Thymus (tissue), 14 donors: ENCODE results near the gene CT45A2. TPM values are rescaled to one million over a fixed set of nuclear protein-coding genes. Genes with fewer than 3 reads are reported as not detected.
"Not testable (repeated sequence)": the region's sequence is repeated elsewhere in the genome, so short reads cannot be mapped to it uniquely, and the experiment has no call there.

Experiments used
- DNase-seq, 9 donors: peaks; one replicate each; pipeline ENCODE4 v3.0.0-alpha.2; 2013; ENCODE audit warnings: low spot score in 9 of 9, low read depth in 6 of 9, missing footprints in 1 of 9
- H3K27ac ChIP-seq, 2 donors: one replicate each; pipeline ENCODE4 v1.5.1; 2013; ENCODE audit warnings: control low read depth in 1 of 2, low read depth in 1 of 2, low read length in 1 of 2, mild to moderate bottlenecking in 1 of 2, moderate library complexity in 1 of 2
- H3K27me3 ChIP-seq, 2 donors: one replicate each; pipeline ENCODE4 v1.5.1; 2013; ENCODE audit warnings: low read length in 1 of 2; ENCODE audit not compliant: control insufficient read depth in 2 of 2, insufficient read depth in 1 of 2
- H3K36me3 ChIP-seq, 2 donors: one replicate each; pipeline ENCODE4 v1.5.1; 2013; ENCODE audit warnings: low read length in 1 of 2, mild to moderate bottlenecking in 1 of 2, moderate library complexity in 1 of 2; ENCODE audit not compliant: control insufficient read depth in 2 of 2, insufficient read depth in 2 of 2
- H3K4me1 ChIP-seq, 2 donors: one replicate each; pipeline ENCODE4 v1.5.1; 2013; ENCODE audit warnings: low read length in 2 of 2; ENCODE audit not compliant: control insufficient read depth in 2 of 2, insufficient read depth in 2 of 2
- H3K4me3 ChIP-seq, 2 donors: one replicate each; pipeline ENCODE4 v1.5.1; 2013; ENCODE audit warnings: low read length in 2 of 2, control low read depth in 1 of 2, mild to moderate bottlenecking in 1 of 2
- H3K9me3 ChIP-seq, 2 donors: one replicate each; pipeline ENCODE4 v1.5.1; 2013; ENCODE audit warnings: low read length in 1 of 2, mild to moderate bottlenecking in 1 of 2; ENCODE audit not compliant: control insufficient read depth in 2 of 2, insufficient read depth in 1 of 2
- WGBS: extraction: QIAGEN DNeasy Blood & Tissue Kit; methylation state at CpG from one replicate; pipeline ENCODE4 v1.1.7; 2013; 5-methylcytosine and 5-hydroxymethylcytosine counted together
- long read RNA-seq, 10 donors: transcript quantifications; one replicate each; lab custom pipeline, GENCODE V29; 2026
- polyA plus RNA-seq: library from polyadenylated mRNA; stranded (reverse); fragments of 200-250 nt; gene quantifications from one replicate; pipeline ENCODE4 v1.2.3, GENCODE V29; 2013
- total RNA-seq: library from RNA; stranded (reverse); fragments of 120-200 nt; gene quantifications from one replicate; pipeline ENCODE4 v1.2.4, GENCODE V29; 2013
- donor health status: healthy.

CT45A2 gene
- total RNA-seq = not detected
- polyA plus RNA-seq = not detected
- long read RNA-seq, donor 1 = 0 reads
- long read RNA-seq, donor 2 = 0 reads
- long read RNA-seq, donor 3 = 0 reads
- long read RNA-seq, donor 4 = 0 reads
- long read RNA-seq, donor 5 = 0 reads
- long read RNA-seq, donor 6 = 0 reads
- long read RNA-seq, donor 7 = 0 reads
- long read RNA-seq, donor 8 = 0 reads
- long read RNA-seq, donor 9 = 0 reads
- long read RNA-seq, donor 10 = 0 reads

GRCh38 chrX:135819912-135820311 lies at the start of gene CT45A2:
Gene CT45A2 (minus strand): TSS chrX:135820012. CDS start chrX:135816265, 3,747 bp downstream.
- not testable (repeated sequence) for H3K9me3 ChIP-seq, H3K4me3 ChIP-seq, DNase-seq, H3K27ac ChIP-seq, H3K4me1 ChIP-seq, H3K36me3 ChIP-seq, H3K27me3 ChIP-seq
- WGBS = no CpG with 5 or more reads among the region's 17 CpGs

GRCh38 chrX:135854438-135854837 lies 34.6 kb upstream of the CT45A2 start, which contains the start of gene CT45A8:
Gene CT45A8 (minus strand): TSS chrX:135854538. CDS start chrX:135850783, 3,755 bp downstream.
- not testable (repeated sequence) for H3K4me3 ChIP-seq, DNase-seq, H3K9me3 ChIP-seq, H3K27ac ChIP-seq, H3K27me3 ChIP-seq, H3K4me1 ChIP-seq, H3K36me3 ChIP-seq
- no CpG with 5 or more reads among the region's 17 CpGs for WGBS

GRCh38 chrX:135837180-135837579 lies 17.4 kb upstream of the CT45A2 start, which contains the start of gene CT45A7:
Gene CT45A7 (minus strand): TSS chrX:135837280. CDS start chrX:135833533, 3,747 bp downstream.
- not testable (repeated sequence) for H3K4me3 ChIP-seq, H3K27ac ChIP-seq, H3K36me3 ChIP-seq, H3K9me3 ChIP-seq, H3K4me1 ChIP-seq, H3K27me3 ChIP-seq, DNase-seq
- no CpG with 5 or more reads among the region's 17 CpGs for WGBS

GRCh38 chrX:135802687-135803086 lies 17.1 kb downstream of the CT45A2 start, which contains the start of gene CT45A6:
Gene CT45A6 (minus strand): TSS chrX:135802787. CDS start chrX:135798993, 3,794 bp downstream.
- H3K4me3 ChIP-seq, H3K9me3 ChIP-seq, H3K36me3 ChIP-seq, DNase-seq, H3K4me1 ChIP-seq, H3K27me3 ChIP-seq, H3K27ac ChIP-seq: not testable (repeated sequence)
- no CpG with 5 or more reads among the region's 16 CpGs for WGBS

- WGBS = no CpG with 5 or more reads among the region's 16 CpGs
- H3K4me3 ChIP-seq, H3K9me3 ChIP-seq, H3K27ac ChIP-seq, H3K27me3 ChIP-seq, DNase-seq, H3K4me1 ChIP-seq, H3K36me3 ChIP-seq: not testable (repeated sequence)
Measured at GRCh38 chrX:135785403-135785802, 34.4 kb downstream of the CT45A2 start, which contains the start of gene CT45A5. Gene CT45A5 (minus strand): TSS chrX:135785503. CDS start chrX:135781729, 3,774 bp downstream.

- H3K36me3 ChIP-seq, H3K27me3 ChIP-seq, H3K27ac ChIP-seq, H3K4me3 ChIP-seq, H3K4me1 ChIP-seq, H3K9me3 ChIP-seq, DNase-seq: not testable (repeated sequence)
- WGBS = no CpG with 5 or more reads among the region's 17 CpGs
Measured at GRCh38 chrX:135768091-135768490, 51.7 kb downstream of the CT45A2 start, which contains the start of gene CT45A3. Gene CT45A3 (minus strand): TSS chrX:135768191. CDS start chrX:135764444, 3,747 bp downstream.

Other genes with a start within 250 kb of the CT45A2 start
- not detected for gene CT45A1, start 106.4 kb downstream of the CT45A2 start, total RNA-seq
- gene CT45A1, start 106.4 kb downstream of the CT45A2 start, polyA plus RNA-seq = not detected
- gene CT45A3, start 51.8 kb downstream of the CT45A2 start, total RNA-seq = not detected
- 0.16 TPM for gene CT45A3, start 51.8 kb downstream of the CT45A2 start, polyA plus RNA-seq
- not detected for gene CT45A5, start 34.5 kb downstream of the CT45A2 start, total RNA-seq
- gene CT45A5, start 34.5 kb downstream of the CT45A2 start, polyA plus RNA-seq = 0.71 TPM
- gene CT45A6, start 17.2 kb downstream of the CT45A2 start, total RNA-seq = not detected
- not detected for gene CT45A6, start 17.2 kb downstream of the CT45A2 start, polyA plus RNA-seq
- not detected for gene CT45A7, start 17.3 kb upstream of the CT45A2 start, total RNA-seq
- gene CT45A7, start 17.3 kb upstream of the CT45A2 start, polyA plus RNA-seq = not detected
- gene CT45A8, start 34.5 kb upstream of the CT45A2 start, total RNA-seq = not detected
- gene CT45A8, start 34.5 kb upstream of the CT45A2 start, polyA plus RNA-seq = not detected
- gene CT45A9, start 51.8 kb upstream of the CT45A2 start, total RNA-seq = not detected
- not detected for gene CT45A9, start 51.8 kb upstream of the CT45A2 start, polyA plus RNA-seq
- not detected for gene CT45A10, start 73.4 kb upstream of the CT45A2 start, total RNA-seq
- gene CT45A10, start 73.4 kb upstream of the CT45A2 start, polyA plus RNA-seq = not detected
- not detected for gene SAGE1, start 73.7 kb upstream of the CT45A2 start, total RNA-seq
- gene SAGE1, start 73.7 kb upstream of the CT45A2 start, polyA plus RNA-seq = 0.09 TPM
- gene MMGT1, start 154.0 kb upstream of the CT45A2 start, total RNA-seq = 8.7 TPM
- gene MMGT1, start 154.0 kb upstream of the CT45A2 start, polyA plus RNA-seq = 8.1 TPM
- 7.7 TPM for gene SLC9A6, start 165.4 kb upstream of the CT45A2 start, total RNA-seq
- 12.6 TPM for gene SLC9A6, start 165.4 kb upstream of the CT45A2 start, polyA plus RNA-seq